CD4-positive, alpha-beta T cell treated with Interleukin-4 for 4 hours (primary cell): Measurements from ENCODE around the gene DDOST.
"Not testable (repeated sequence)": the region's sequence is repeated elsewhere in the genome, so short reads cannot be mapped to it uniquely, and the experiment has no call there.

Source experiments
- DNase-seq: peaks from one replicate; pipeline ENCODE4 v3.0.0-alpha.2; 2020

The DDOST gene

GRCh38 chr1:20619999-20620398, 41.2 kb downstream of the DDOST start:
- no peak for DNase-seq

- no peak for DNase-seq
These were observed 42.6 kb downstream of the DDOST start for GRCh38 chr1:20618550-20618949.

GRCh38 chr1:20616847-20617487, 44.2 kb downstream of the DDOST start:
- DNase-seq: no peak

GRCh38 chr1:20615946-20616846, 45.0 kb downstream of the DDOST start:
- no peak for DNase-seq

GRCh38 chr1:20614131-20614579, 47.0 kb downstream of the DDOST start:
- no peak for DNase-seq

GRCh38 chr1:20612221-20612746, 48.9 kb downstream of the DDOST start:
- no peak for DNase-seq

GRCh38 chr1:20611652-20612051, 49.5 kb downstream of the DDOST start:
- no peak for DNase-seq

GRCh38 chr1:20610970-20611369, 50.2 kb downstream of the DDOST start:
- DNase-seq: no peak

GRCh38 chr1:20609541-20609940, 51.6 kb downstream of the DDOST start:
- no peak for DNase-seq

- not testable (repeated sequence) for DNase-seq
These were observed 54.2 kb downstream of the DDOST start for GRCh38 chr1:20606801-20607570.

GRCh38 chr1:20604678-20605077, 56.5 kb downstream of the DDOST start:
- DNase-seq: no peak

GRCh38 chr1:20603504-20604464, 57.4 kb downstream of the DDOST start:
- no peak for DNase-seq

GRCh38 chr1:20602851-20603450, 58.2 kb downstream of the DDOST start:
- no peak for DNase-seq
